ENCODE measurements around the gene MGAT4B.
"Not testable (repeated sequence)": the region's sequence is repeated elsewhere in the genome, so short reads cannot be mapped to it uniquely, and the experiment has no call there.

Gene MGAT4B

GRCh38 chr5:179839328-179840256, 32.9 kb upstream of the MGAT4B start:
- TF ChIP-seq CTCF (IDR thresholded peaks at IDR 0.05; ENCODE audit: low read depth, low read length, missing control alignments): no peak
- no peak overlapping the region for H3K4me3 ChIP-seq (ENCODE audit: low read depth, low read length)
- no peak for DNase-seq (ENCODE audit: low read depth)

GRCh38 chr5:179837076-179838011, 30.7 kb upstream of the MGAT4B start:
- no peak for DNase-seq (ENCODE audit: low read depth)
- no peak for TF ChIP-seq CTCF (IDR thresholded peaks at IDR 0.05; ENCODE audit: low read depth, low read length, missing control alignments)
- H3K4me3 ChIP-seq (ENCODE audit: low read depth, low read length): no peak overlapping the region

- no peak overlapping the region for H3K4me3 ChIP-seq (ENCODE audit: low read depth, low read length)
- no peak for TF ChIP-seq CTCF (IDR thresholded peaks at IDR 0.05; ENCODE audit: low read depth, low read length, missing control alignments)
- DNase-seq (ENCODE audit: low read depth): no peak
Observed at GRCh38 chr5:179836225-179837019, 29.8 kb upstream of the MGAT4B start.

- not testable (repeated sequence) for DNase-seq (ENCODE audit: low read depth); H3K4me3 ChIP-seq (ENCODE audit: low read depth, low read length)
Observed at GRCh38 chr5:179834871-179835270, 28.2 kb upstream of the MGAT4B start.

GRCh38 chr5:179834120-179834519, 27.5 kb upstream of the MGAT4B start:
- no peak overlapping the region for H3K4me3 ChIP-seq (ENCODE audit: low read depth, low read length)
- DNase-seq (ENCODE audit: low read depth): no peak
- no peak for TF ChIP-seq CTCF (IDR thresholded peaks at IDR 0.05; ENCODE audit: low read depth, low read length, missing control alignments)

- no peak for DNase-seq (ENCODE audit: low read depth)
- TF ChIP-seq CTCF (IDR thresholded peaks at IDR 0.05; ENCODE audit: low read depth, low read length, missing control alignments): no peak
- H3K4me3 ChIP-seq (ENCODE audit: low read depth, low read length): no peak overlapping the region
Observed at GRCh38 chr5:179833709-179834070, 27.0 kb upstream of the MGAT4B start.

Data from GM12864 (cell line).